ENCODE data around the gene DMRTC2.

- TF ChIP-seq POLR2A (IDR thresholded peaks at IDR 0.05; ENCODE audit: low read length): no peak
- no peak for TF ChIP-seq GATA1 (IDR thresholded peaks at IDR 0.05; ENCODE audit: low read depth, low read length)
Observed at GRCh38 chr19:41868120-41868988, 23.5 kb downstream of the DMRTC2 start.

Measured in erythroblast (primary cell).